Liver (tissue), 9 donors: ENCODE measurements around the gene ETV6. TPM values are rescaled to one million over a fixed set of nuclear protein-coding genes. Genes with fewer than 3 reads are reported as not detected.
"Not testable (repeated sequence)": the region's sequence is repeated elsewhere in the genome, so short reads cannot be mapped to it uniquely, and the experiment has no call there.

ENCODE experiments used
- DNase-seq: peaks from one replicate; pipeline ENCODE4 v3.0.0-alpha.2; 2017; ENCODE audit warnings: low spot score
- H3K27ac ChIP-seq, 2 donors: one replicate each; pipeline ENCODE4 v1.7.0; 2013; ENCODE audit warnings: inconsistent platforms in 2 of 2, low read length in 2 of 2, control low read depth in 1 of 2, low read depth in 1 of 2, mild to moderate bottlenecking in 1 of 2
- H3K27me3 ChIP-seq, 4 donors: one replicate each; pipeline versions ENCODE4 v1.6.1 to v1.7.0; 2013; ENCODE audit warnings: low read length in 3 of 4, inconsistent platforms in 1 of 4, mild to moderate bottlenecking in 1 of 4, moderate library complexity in 1 of 4; ENCODE audit not compliant: control insufficient read depth in 4 of 4, insufficient read depth in 4 of 4
- H3K36me3 ChIP-seq, 4 donors: one replicate each; pipeline versions ENCODE4 v1.6.1 to v1.7.0; 2013; ENCODE audit warnings: low read length in 3 of 4, mild to moderate bottlenecking in 3 of 4, low read depth in 1 of 4, moderate library complexity in 1 of 4; ENCODE audit not compliant: control insufficient read depth in 4 of 4, insufficient read depth in 3 of 4
- H3K4me1 ChIP-seq, 4 donors: one replicate each; pipeline versions ENCODE4 v1.6.1 to v1.7.0; 2013; ENCODE audit warnings: low read length in 3 of 4, mild to moderate bottlenecking in 3 of 4, moderate library complexity in 1 of 4; ENCODE audit not compliant: control insufficient read depth in 4 of 4, insufficient read depth in 4 of 4
- H3K4me3 ChIP-seq, 3 donors: one replicate each; pipeline versions ENCODE4 v1.6.1 to v1.7.0; 2013; ENCODE audit warnings: low read length in 3 of 3, control low read depth in 1 of 3, low read depth in 1 of 3, mild to moderate bottlenecking in 1 of 3
- H3K9ac ChIP-seq, 2 donors: one replicate each; pipeline ENCODE4 v1.7.0; 2013; ENCODE audit warnings: low read length in 2 of 2, mild to moderate bottlenecking in 2 of 2, moderate library complexity in 2 of 2, control low read depth in 1 of 2, low read depth in 1 of 2
- H3K9me3 ChIP-seq, 4 donors: one replicate each; pipeline versions ENCODE4 v1.6.1 to v1.7.0; 2013; ENCODE audit warnings: low read length in 3 of 4; ENCODE audit not compliant: control insufficient read depth in 4 of 4
- FOXA1 ChIP-seq: IDR thresholded peaks from 2 replicates; pipeline ENCODE4 v1.6.1; 2016; ENCODE audit warnings: antibody characterized with exemption
- GABPA ChIP-seq, 2 donors: IDR thresholded peaks in 1 of 2; conservative IDR thresholded peaks in 1 of 2; 2 replicates each; pipeline ENCODE4 v1.6.1; 2016; ENCODE audit warnings: antibody characterized with exemption in 2 of 2, mild to moderate bottlenecking in 1 of 2, moderate library complexity in 1 of 2
- HNF4A ChIP-seq, 2 donors: conservative IDR thresholded peaks; 2 replicates each; pipeline ENCODE4 v1.6.1; 2016; ENCODE audit warnings: antibody characterized with exemption in 2 of 2, mild to moderate bottlenecking in 2 of 2
- RXRA ChIP-seq, 2 donors: IDR thresholded peaks; 2 replicates each; pipeline ENCODE4 v1.6.1; 2017 to 2018; ENCODE audit warnings: antibody characterized with exemption in 2 of 2, mild to moderate bottlenecking in 1 of 2
- SP1 ChIP-seq: IDR thresholded peaks from 2 replicates; pipeline ENCODE4 v1.6.1; 2018; ENCODE audit warnings: antibody characterized with exemption, mild to moderate bottlenecking
- TAF1 ChIP-seq: conservative IDR thresholded peaks from 2 replicates; pipeline ENCODE4 v1.6.1; 2016; ENCODE audit warnings: antibody characterized with exemption, mild to moderate bottlenecking
- YY1 ChIP-seq: IDR thresholded peaks from 2 replicates; pipeline ENCODE4 v1.6.1; 2016; ENCODE audit warnings: antibody characterized with exemption, mild to moderate bottlenecking
- WGBS: extraction: QIAGEN DNeasy Blood & Tissue Kit; methylation state at CpG from one replicate; pipeline ENCODE4 v1.1.7; 2013; 5-methylcytosine and 5-hydroxymethylcytosine counted together
- polyA plus RNA-seq, 2 donors: library from polyadenylated mRNA; stranded (reverse) in 1 of 2; unstranded in 1 of 2; fragments of 200-250 nt in 1 of 2; fragments of >200 nt in 1 of 2; fragmentation: Nextera tagmentation in 1 of 2; extraction: Ambion mirVana in 1 of 2; gene quantifications; one replicate each; pipeline versions ENCODE4 v1.2.1 to v1.2.3, GENCODE V29; 2013 to 2015
- total RNA-seq, 2 donors: library from RNA; depleted of rRNA; stranded (reverse); fragments of >200 nt; gene quantifications; one replicate each; pipeline ENCODE4 v1.2.3, GENCODE V29; 2014
- TF ChIP-seq, protein P1 (sequence below): IDR thresholded peaks from 2 replicates; pipeline ENCODE4 v1.6.1; 2016; ENCODE audit warnings: antibody characterized with exemption
- TF ChIP-seq, protein P2 (sequence below): fragments of 150-350 bp; IDR thresholded peaks from 2 replicates; pipeline ENCODE4 v1.5.1; 2017; ENCODE audit warnings: improper control_type of control experiment, low read depth, low read length; ENCODE audit not compliant: missing input control
- TF ChIP-seq, protein P3 (sequence below): IDR thresholded peaks from 2 replicates; pipeline ENCODE4 v1.6.1; 2016; ENCODE audit warnings: antibody characterized with exemption
- TF ChIP-seq, protein P4 (sequence below): IDR thresholded peaks from 2 replicates; pipeline ENCODE4 v1.6.1; 2016; ENCODE audit warnings: antibody characterized with exemption
- donor health status: healthy.
- donor health status: healthy.
- donor health status: healthy.
- donor health status: healthy.
- donor health status: healthy.

ETV6 gene
- total and polyA plus RNA-seq, 4 donors = 2.0 to 6.2 (median 3.5) TPM

DNA sequence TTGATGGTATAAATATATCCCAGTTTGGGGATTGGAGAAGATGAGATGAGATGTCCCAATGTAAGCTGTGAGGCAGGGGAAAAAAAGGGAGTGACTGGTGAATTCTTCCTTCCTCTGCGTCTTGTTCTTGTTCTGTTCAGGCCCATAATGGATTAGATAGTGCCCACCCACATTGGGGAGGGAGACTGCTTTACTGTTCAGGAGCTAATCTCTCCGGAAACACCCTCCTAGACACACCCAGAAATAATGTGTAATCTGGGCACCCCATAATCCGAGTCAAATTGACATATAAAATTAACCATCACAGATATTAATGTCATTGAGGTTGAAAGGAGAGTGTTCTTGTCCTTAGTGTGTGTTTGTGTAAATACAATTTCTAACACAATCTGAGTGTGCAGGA lies 29.3 kb downstream of the ETV6 start:
- Histone ChIP-seq H3K4me1 (peaks cover 0 to 4% (median 0%) of the 10 kb centered on the region in 4 donors), H3K4me3 (no peak overlapping the region), H3K27me3 (no peaks in the 10 kb centered on the region), H3K9me3 (no peaks in the 10 kb centered on the region), H3K9ac (no peak overlapping the region), H3K27ac (no peak overlapping the region), H3K36me3 (peaks cover 0 to 2% (median 0%) of the 10 kb centered on the region in 4 donors)
- TF ChIP-seq YY1 = no peak
- TF ChIP-seq, protein P1, sequence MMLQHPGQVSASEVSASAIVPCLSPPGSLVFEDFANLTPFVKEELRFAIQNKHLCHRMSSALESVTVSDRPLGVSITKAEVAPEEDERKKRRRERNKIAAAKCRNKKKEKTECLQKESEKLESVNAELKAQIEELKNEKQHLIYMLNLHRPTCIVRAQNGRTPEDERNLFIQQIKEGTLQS = no peak
- no peak for TF ChIP-seq TAF1
- TF ChIP-seq RXRA (IDR thresholded peaks at IDR 0.05) = no peak
- TF ChIP-seq HNF4A (conservative IDR thresholded peaks at IDR 0.05) = no peak
- TF ChIP-seq FOXA1 = no peak
- TF ChIP-seq, protein P2, sequence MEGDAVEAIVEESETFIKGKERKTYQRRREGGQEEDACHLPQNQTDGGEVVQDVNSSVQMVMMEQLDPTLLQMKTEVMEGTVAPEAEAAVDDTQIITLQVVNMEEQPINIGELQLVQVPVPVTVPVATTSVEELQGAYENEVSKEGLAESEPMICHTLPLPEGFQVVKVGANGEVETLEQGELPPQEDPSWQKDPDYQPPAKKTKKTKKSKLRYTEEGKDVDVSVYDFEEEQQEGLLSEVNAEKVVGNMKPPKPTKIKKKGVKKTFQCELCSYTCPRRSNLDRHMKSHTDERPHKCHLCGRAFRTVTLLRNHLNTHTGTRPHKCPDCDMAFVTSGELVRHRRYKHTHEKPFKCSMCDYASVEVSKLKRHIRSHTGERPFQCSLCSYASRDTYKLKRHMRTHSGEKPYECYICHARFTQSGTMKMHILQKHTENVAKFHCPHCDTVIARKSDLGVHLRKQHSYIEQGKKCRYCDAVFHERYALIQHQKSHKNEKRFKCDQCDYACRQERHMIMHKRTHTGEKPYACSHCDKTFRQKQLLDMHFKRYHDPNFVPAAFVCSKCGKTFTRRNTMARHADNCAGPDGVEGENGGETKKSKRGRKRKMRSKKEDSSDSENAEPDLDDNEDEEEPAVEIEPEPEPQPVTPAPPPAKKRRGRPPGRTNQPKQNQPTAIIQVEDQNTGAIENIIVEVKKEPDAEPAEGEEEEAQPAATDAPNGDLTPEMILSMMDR = no peak
- no peak for TF ChIP-seq GABPA (IDR thresholded peaks at IDR 0.05 in 1 of 2, conservative IDR thresholded peaks at IDR 0.05 in 1 of 2)
- DNase-seq = no peak
- 88% methylated on average over 3 of the region's 3 CpGs for WGBS

DNA sequence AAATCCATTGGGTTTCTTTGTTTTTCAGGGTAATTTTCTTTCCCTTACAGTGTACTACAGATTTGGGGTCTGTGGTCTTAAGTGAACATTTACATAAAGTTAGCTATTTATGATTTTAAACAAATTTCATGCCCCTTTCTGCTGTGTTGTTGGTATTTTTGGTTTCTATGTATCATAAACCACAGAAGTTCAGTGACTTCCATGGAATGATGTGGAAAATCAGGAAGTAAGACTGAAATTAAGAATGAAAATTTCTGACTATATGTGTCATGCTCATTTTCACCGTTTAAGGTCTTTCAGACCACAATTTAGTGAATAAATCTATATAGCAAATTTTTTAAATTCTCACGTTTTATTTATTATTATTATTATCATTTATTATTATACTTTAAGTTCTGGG lies 31.7 kb downstream of the ETV6 start:
- Histone ChIP-seq H3K9me3 (no peaks in the 10 kb centered on the region), H3K36me3 (peaks cover 0 to 2% (median 0%) of the 10 kb centered on the region in 4 donors), H3K4me1 (peaks cover 0 to 2% (median 0%) of the 10 kb centered on the region in 4 donors), H3K27me3 (no peaks in the 10 kb centered on the region), H3K4me3 (no peak overlapping the region), H3K9ac (no peak overlapping the region), H3K27ac (no peak overlapping the region)
- TF ChIP-seq, protein P2 = no peak
- TF ChIP-seq SP1 (no peak), GABPA (IDR thresholded peaks at IDR 0.05 in 1 of 2, conservative IDR thresholded peaks at IDR 0.05 in 1 of 2) (no peak)
- TF ChIP-seq, protein P3, sequence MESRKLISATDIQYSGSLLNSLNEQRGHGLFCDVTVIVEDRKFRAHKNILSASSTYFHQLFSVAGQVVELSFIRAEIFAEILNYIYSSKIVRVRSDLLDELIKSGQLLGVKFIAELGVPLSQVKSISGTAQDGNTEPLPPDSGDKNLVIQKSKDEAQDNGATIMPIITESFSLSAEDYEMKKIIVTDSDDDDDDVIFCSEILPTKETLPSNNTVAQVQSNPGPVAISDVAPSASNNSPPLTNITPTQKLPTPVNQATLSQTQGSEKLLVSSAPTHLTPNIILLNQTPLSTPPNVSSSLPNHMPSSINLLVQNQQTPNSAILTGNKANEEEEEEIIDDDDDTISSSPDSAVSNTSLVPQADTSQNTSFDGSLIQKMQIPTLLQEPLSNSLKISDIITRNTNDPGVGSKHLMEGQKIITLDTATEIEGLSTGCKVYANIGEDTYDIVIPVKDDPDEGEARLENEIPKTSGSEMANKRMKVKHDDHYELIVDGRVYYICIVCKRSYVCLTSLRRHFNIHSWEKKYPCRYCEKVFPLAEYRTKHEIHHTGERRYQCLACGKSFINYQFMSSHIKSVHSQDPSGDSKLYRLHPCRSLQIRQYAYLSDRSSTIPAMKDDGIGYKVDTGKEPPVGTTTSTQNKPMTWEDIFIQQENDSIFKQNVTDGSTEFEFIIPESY = no peak
- TF ChIP-seq, protein P4, sequence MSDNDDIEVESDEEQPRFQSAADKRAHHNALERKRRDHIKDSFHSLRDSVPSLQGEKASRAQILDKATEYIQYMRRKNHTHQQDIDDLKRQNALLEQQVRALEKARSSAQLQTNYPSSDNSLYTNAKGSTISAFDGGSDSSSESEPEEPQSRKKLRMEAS = no peak
- 68% methylated on average over 2 of the region's 2 CpGs for WGBS
- DNase-seq = no peak

DNA sequence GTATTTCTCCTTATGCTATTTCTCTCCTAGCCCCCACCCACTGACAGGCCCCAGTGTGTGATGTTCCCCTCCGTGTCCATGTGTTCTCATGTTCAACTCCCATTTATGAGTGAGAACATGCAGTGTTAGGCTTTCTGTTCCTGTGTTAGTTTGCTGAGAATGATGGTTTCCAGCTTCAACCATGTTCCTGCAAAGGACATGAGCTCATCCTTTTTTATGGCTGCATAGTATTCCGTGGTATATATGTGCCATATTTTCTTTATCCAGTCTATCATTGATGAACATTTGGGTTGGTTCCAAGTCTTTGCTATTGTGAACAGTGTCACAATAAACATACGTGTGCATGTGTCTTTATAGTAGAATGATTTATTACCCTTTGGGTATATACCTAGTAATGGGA lies 32.2 kb downstream of the ETV6 start:
- WGBS = 90% methylated on average over 3 of the region's 3 CpGs
- DNase-seq, H3K27me3 ChIP-seq, H3K4me3 ChIP-seq, H3K36me3 ChIP-seq, H3K9me3 ChIP-seq, H3K27ac ChIP-seq, H3K9ac ChIP-seq, H3K4me1 ChIP-seq: not testable (repeated sequence)
